Rectal smooth muscle tissue (tissue), 1 donor: Measurements from ENCODE around the gene CD300LD.
"Not testable (repeated sequence)": the region's sequence is repeated elsewhere in the genome, so short reads cannot be mapped to it uniquely, and the experiment has no call there.

Experiments
- H3K27ac ChIP-seq: one replicate; pipeline ENCODE4 v1.7.0; 2013; ENCODE audit warnings: low read depth, low read length, inconsistent platforms
- H3K27me3 ChIP-seq: one replicate; pipeline ENCODE4 v1.7.0; 2013; ENCODE audit warnings: low read length; ENCODE audit not compliant: control insufficient read depth, insufficient read depth
- H3K36me3 ChIP-seq: one replicate; pipeline ENCODE4 v1.7.0; 2013; ENCODE audit warnings: low read length; ENCODE audit not compliant: control insufficient read depth, insufficient read depth
- H3K4me1 ChIP-seq: one replicate; pipeline ENCODE4 v1.7.0; 2013; ENCODE audit warnings: low read length; ENCODE audit not compliant: control insufficient read depth, insufficient read depth
- H3K4me3 ChIP-seq: one replicate; pipeline ENCODE4 v1.7.0; 2013; ENCODE audit warnings: low read length
- H3K9ac ChIP-seq: one replicate; pipeline ENCODE4 v1.7.0; 2013; ENCODE audit warnings: low read length

Gene CD300LD

GRCh38 chr17:74592087-74592990 is at the start of gene CD300LD:
CD300LD (minus strand) TSS chr17:74592283; CDS start chr17:74592202, 81 bp downstream.
- Histone ChIP-seq H3K27me3 (no peaks in the 10 kb centered on the region), H3K36me3 (no peaks in the 10 kb centered on the region), H3K4me3 (no peak within 1 kb of the TSS), H3K9ac (no peak within 1 kb of the TSS), H3K4me1 (no peaks in the 10 kb centered on the region), H3K27ac (no peak within 1 kb of the TSS)

DNA sequence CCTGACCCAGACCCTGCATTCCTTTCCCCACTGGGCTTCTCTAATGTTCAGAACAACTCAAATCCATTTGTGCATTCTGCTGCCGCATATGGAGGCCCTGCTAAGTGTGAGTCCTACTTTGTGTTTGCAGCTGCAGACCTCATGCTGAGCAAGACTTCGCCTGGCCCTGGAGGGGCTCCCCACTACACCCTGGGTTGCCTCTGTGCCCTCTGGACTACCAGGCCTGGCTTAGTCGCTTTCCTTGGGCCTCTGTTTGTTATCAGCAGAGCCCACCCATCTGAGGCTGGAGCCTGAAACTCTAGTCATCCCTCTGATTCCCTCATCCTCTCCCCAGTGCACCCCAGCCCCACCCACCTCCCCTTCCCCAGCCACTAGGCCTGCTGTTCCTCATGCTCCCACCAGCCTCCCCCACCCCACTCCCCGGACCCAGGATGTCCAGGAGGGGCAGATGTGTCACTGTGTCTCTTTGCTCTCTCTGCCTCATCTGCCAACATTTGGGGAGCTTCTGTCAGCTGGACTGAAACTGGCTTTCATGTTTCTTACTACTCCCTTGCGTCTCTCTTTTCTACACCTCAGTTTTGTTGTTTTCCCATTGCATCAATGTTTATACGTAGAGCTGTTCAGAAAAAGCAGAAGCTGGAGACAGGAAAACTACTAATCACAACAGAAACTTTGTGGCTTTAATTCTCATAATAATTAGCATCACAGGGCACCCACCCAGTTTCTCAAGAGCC is 49.3 kb upstream of the CD300LD start:
- Histone ChIP-seq H3K4me3 (no peak overlapping the region), H3K4me1 (no peaks in the 10 kb centered on the region), H3K9ac (no peak overlapping the region), H3K27ac (no peak overlapping the region), H3K27me3 (no peaks in the 10 kb centered on the region), H3K36me3 (no peaks in the 10 kb centered on the region)

GRCh38 chr17:74639704-74640151 is 47.6 kb upstream of the CD300LD start:
- H3K4me3 ChIP-seq = no peak overlapping the region

DNA sequence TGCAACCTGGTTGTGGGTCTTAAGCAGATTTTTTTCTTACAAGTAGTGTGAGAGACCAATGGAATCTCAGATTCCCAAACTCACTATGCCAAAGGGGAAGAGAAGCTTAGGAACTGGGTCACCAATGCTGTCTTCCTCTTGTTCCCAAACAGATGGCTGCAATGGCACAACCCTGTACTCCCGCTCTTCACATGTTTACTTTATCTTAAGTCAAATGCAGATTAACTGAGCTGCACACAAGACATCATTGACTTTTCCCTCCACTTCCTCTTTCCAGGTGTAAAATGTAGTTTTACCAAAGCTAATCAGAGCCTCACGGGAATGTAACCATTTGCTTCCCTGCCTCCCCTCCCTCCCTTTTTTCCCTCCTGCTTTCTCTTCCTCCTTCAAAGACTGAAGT is 45.8 kb upstream of the CD300LD start:
- H3K27me3 ChIP-seq = no peaks in the 10 kb centered on the region
- H3K27ac ChIP-seq = no peak overlapping the region
- no peak overlapping the region for H3K9ac ChIP-seq
- H3K4me1 ChIP-seq = no peaks in the 10 kb centered on the region
- H3K36me3 ChIP-seq = no peaks in the 10 kb centered on the region
- H3K4me3 ChIP-seq = no peak overlapping the region

More at GRCh38 chr17:74639704-74640151, 47.6 kb upstream of the CD300LD start:
- Histone ChIP-seq H3K4me1 (no peaks in the 10 kb centered on the region), H3K36me3 (no peaks in the 10 kb centered on the region), H3K9ac (no peak overlapping the region), H3K27ac (no peak overlapping the region), H3K27me3 (no peaks in the 10 kb centered on the region)

- Histone ChIP-seq H3K9ac (no peak overlapping the region), H3K27ac (no peak overlapping the region), H3K4me1 (peaks cover 2% of the 10 kb centered on the region), H3K27me3 (no peaks in the 10 kb centered on the region), H3K36me3 (no peaks in the 10 kb centered on the region), H3K4me3 (no peak overlapping the region)
Measured at GRCh38 chr17:74637265-74637664, 45.2 kb upstream of the CD300LD start.

- H3K27ac ChIP-seq, H3K4me1 ChIP-seq, H3K4me3 ChIP-seq, H3K27me3 ChIP-seq, H3K36me3 ChIP-seq, H3K9ac ChIP-seq: not testable (repeated sequence)
Measured at GRCh38 chr17:74636541-74637085, 44.5 kb upstream of the CD300LD start.

- H3K27ac ChIP-seq = no peak overlapping the region
- H3K9ac ChIP-seq = no peak overlapping the region
- H3K4me3 ChIP-seq = no peak overlapping the region
- H3K27me3 ChIP-seq = no peaks in the 10 kb centered on the region
- H3K4me1 ChIP-seq = peaks cover 4% of the 10 kb centered on the region
- H3K36me3 ChIP-seq = no peaks in the 10 kb centered on the region
Measured at GRCh38 chr17:74635418-74635817, 43.3 kb upstream of the CD300LD start.

DNA sequence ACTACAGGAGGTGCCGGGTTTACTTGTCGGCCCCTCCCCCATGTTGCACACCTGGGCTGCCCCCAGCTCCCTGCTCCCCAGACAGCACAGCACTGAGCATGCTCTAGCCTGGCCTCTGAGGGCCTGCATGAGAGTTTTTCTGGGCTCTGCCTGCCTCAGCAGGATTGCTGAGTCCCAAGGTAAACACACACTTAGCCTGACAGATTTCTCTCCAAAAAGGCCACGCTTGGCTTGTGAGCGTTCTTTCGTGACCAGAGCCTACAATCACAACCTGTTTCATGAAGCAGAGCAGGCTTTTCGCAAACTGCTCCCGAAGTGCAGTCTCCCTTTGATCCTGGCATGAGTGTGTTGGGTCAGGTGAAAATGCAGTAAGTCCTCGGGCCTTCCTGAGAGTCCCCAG is 41.2 kb upstream of the CD300LD start:
- no peak overlapping the region for H3K4me3 ChIP-seq
- no peak overlapping the region for H3K27ac ChIP-seq
- H3K36me3 ChIP-seq = no peaks in the 10 kb centered on the region
- no peak overlapping the region for H3K9ac ChIP-seq
- H3K4me1 ChIP-seq = peaks cover 4% of the 10 kb centered on the region
- no peaks in the 10 kb centered on the region for H3K27me3 ChIP-seq

GRCh38 chr17:74632617-74633016 is 40.5 kb upstream of the CD300LD start:
- H3K27me3 ChIP-seq = no peaks in the 10 kb centered on the region
- peaks cover 4% of the 10 kb centered on the region for H3K4me1 ChIP-seq
- no peak overlapping the region for H3K4me3 ChIP-seq
- no peak overlapping the region for H3K9ac ChIP-seq
- H3K27ac ChIP-seq = no peak overlapping the region
- no peaks in the 10 kb centered on the region for H3K36me3 ChIP-seq

DNA sequence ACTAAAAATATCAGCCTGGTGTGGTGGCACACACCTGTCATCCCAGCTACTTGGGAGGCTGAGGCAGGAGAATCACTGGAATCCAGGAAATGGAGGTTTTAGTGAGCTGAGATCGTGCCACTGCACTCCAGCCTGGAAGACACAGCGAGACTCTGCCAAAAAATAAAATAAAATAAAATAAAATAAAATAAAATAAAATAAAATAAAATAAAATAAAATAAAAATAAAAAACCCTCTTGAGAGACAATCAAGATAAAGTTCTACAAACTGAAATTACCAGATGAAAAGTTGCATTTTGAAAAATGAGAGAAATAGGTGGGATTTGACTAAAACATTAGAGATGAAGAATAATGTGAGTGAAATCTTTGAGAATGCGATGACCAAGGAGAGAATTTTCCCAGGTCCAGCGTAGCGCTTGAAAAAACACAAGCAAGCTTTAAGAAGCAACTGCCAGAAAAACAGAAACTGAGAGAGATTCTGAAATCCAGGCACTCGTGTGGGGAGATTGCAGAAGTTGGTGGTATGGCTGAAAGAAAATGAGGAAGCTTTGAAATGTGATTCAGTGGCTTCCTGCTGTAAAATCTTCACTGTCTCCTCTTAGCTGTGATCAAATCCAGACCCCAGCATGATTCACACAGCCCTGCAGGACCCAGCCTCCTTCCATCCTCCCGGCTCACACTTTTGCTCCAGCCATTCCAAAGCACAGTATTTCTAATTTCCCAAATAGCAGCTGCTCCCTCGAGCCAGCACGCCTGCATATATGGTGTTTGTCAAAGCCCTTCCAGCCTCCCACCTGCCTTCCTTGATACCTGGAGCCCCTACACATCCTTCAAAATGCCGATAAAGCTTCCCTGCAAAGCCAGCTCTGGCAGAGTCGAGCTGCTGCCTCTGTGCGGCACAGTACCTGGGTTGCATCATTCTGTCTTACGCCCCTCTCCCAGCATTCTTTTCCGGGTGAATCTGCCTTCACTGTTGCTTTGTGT is 39.7 kb upstream of the CD300LD start:
- Histone ChIP-seq H3K27me3 (no peaks in the 10 kb centered on the region), H3K27ac (no peak overlapping the region), H3K4me1 (peaks cover 4% of the 10 kb centered on the region), H3K36me3 (no peaks in the 10 kb centered on the region), H3K4me3 (no peak overlapping the region), H3K9ac (no peak overlapping the region)

DNA sequence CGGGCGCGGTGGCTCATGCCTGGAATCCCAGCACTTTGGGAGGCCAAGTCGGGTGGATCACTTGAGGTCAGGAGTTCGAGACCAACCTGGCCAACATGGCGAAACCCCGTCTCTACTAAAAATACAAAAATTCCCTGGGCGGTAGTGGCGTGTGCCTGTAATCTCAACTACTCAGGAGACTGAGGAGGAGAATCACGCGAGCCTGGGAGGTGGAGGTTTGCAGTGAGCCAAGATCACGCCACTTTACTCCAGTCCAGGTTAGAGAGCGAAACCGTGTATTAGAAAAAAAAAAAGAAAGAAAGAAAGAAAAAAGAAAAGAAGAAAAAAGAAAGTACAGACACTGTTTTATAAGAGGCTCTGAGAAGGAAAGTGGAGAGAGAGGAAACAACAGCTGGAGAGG is 38.2 kb upstream of the CD300LD start:
- H3K27me3 ChIP-seq, H3K27ac ChIP-seq, H3K9ac ChIP-seq, H3K4me3 ChIP-seq, H3K4me1 ChIP-seq, H3K36me3 ChIP-seq: not testable (repeated sequence)
